ENCODE results near the gene MAP3K15. TPM values are rescaled to one million over a fixed set of nuclear protein-coding genes. Genes with fewer than 3 reads are reported as not detected.
A peak's percentile ranks its signal among the peaks of the same experiment; 100 is the strongest.

The MAP3K15 gene, protein sequence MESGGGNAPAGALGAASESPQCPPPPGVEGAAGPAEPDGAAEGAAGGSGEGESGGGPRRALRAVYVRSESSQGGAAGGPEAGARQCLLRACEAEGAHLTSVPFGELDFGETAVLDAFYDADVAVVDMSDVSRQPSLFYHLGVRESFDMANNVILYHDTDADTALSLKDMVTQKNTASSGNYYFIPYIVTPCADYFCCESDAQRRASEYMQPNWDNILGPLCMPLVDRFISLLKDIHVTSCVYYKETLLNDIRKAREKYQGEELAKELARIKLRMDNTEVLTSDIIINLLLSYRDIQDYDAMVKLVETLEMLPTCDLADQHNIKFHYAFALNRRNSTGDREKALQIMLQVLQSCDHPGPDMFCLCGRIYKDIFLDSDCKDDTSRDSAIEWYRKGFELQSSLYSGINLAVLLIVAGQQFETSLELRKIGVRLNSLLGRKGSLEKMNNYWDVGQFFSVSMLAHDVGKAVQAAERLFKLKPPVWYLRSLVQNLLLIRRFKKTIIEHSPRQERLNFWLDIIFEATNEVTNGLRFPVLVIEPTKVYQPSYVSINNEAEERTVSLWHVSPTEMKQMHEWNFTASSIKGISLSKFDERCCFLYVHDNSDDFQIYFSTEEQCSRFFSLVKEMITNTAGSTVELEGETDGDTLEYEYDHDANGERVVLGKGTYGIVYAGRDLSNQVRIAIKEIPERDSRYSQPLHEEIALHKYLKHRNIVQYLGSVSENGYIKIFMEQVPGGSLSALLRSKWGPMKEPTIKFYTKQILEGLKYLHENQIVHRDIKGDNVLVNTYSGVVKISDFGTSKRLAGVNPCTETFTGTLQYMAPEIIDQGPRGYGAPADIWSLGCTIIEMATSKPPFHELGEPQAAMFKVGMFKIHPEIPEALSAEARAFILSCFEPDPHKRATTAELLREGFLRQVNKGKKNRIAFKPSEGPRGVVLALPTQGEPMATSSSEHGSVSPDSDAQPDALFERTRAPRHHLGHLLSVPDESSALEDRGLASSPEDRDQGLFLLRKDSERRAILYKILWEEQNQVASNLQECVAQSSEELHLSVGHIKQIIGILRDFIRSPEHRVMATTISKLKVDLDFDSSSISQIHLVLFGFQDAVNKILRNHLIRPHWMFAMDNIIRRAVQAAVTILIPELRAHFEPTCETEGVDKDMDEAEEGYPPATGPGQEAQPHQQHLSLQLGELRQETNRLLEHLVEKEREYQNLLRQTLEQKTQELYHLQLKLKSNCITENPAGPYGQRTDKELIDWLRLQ (N-terminal part only)
- total RNA-seq (under 1 TPM in 1 of 2 experiments, not detected in 1; 0.14 TPM), total RNA-seq (0 to 1.8 (median 0.08) reads per million in 172 experiments)
- polyA plus RNA-seq (2013, experiment 1 of 2), result 0.04 TPM
- 0.05 TPM for polyA plus RNA-seq (2013, experiment 2 of 2)

DNA sequence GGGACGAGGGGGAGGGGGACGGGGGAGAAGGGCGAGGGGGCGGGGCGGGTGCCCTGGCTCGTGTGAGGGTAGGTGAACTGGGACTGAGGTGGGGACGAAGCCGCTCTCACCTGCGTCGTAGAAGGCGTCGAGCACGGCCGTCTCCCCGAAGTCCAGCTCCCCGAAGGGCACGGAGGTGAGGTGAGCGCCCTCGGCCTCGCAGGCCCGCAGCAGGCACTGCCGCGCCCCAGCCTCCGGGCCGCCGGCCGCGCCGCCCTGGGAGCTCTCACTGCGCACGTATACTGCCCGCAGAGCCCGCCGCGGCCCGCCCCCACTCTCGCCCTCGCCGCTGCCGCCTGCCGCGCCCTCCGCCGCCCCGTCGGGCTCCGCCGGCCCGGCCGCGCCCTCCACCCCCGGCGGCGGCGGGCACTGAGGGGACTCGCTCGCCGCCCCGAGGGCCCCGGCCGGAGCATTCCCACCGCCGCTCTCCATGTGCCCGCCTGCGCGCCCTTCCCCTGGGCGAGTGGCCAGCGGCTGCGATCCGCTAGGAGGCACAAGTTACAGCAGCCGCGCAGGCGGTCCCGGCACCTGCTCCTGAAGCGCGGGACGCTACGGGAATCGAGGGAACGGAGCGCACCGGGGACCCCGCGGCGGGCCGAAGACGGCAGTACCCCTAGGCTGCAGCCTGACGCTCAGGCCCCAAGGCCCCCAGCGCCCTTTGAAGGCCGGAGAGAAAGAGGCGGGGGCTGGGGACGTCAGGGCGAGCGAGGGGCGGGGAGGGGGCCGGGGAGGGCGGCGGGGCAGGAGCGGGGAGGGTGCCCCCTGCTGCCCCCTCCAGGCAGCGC, at the start of gene MAP3K15:
MAP3K15 (minus strand) TSS at position 718 of the 824 bp plus-strand sequence; CDS start at position 471, 247 bp downstream.
- Mint-ChIP-seq H3K9me3 (no peaks in the 10 kb centered on the region), H3K27ac (no peak within 1 kb of the TSS), H3K4me1 (ENCODE audit: low read depth) (peaks cover 7% of the 10 kb centered on the region), H3K27me3 (peaks cover 35% of the 10 kb centered on the region), H3K4me3 (peak within 1 kb of the TSS; percentile 30), H3K36me3 (ENCODE audit: low read depth) (no peaks in the 10 kb centered on the region)
- H3K9me3 ChIP-seq (ENCODE audit: control insufficient read depth in 1 of 2, insufficient read depth in 1 of 2, low read length in 2 of 2), result no peaks in the 10 kb centered on the region
- intact Hi-C loops (cut with DNase I, micrococcal nuclease), result loop anchor here in 1 of 2 experiments (5.0 kb wide), 1 partner anchor 143 kb away; no protein-coding TSS in a partner anchor
- CTCF ChIA-PET, result no interaction called here
- peak within 1 kb of the TSS; percentile 34 for H3K4me3 ChIP-seq (ENCODE audit: low read length)
- peaks cover 6% of the 10 kb centered on the region for H3K4me1 ChIP-seq (ENCODE audit: insufficient read depth, low read length)
- POLR2A ChIA-PET, result no interaction called here
- peaks cover 6% of the 10 kb centered on the region in 2 experiments for H3K27me3 ChIP-seq (ENCODE audit: control insufficient read depth in 1 of 2, insufficient read depth in 2 of 2, low read length in 2 of 2)
- ATAC-seq (ENCODE audit: poor library complexity) (no peak), DNase-seq (peak in 4 of 14 experiments; percentile 3 to 27 (median 18))
- TF ChIP-seq, protein P1, sequence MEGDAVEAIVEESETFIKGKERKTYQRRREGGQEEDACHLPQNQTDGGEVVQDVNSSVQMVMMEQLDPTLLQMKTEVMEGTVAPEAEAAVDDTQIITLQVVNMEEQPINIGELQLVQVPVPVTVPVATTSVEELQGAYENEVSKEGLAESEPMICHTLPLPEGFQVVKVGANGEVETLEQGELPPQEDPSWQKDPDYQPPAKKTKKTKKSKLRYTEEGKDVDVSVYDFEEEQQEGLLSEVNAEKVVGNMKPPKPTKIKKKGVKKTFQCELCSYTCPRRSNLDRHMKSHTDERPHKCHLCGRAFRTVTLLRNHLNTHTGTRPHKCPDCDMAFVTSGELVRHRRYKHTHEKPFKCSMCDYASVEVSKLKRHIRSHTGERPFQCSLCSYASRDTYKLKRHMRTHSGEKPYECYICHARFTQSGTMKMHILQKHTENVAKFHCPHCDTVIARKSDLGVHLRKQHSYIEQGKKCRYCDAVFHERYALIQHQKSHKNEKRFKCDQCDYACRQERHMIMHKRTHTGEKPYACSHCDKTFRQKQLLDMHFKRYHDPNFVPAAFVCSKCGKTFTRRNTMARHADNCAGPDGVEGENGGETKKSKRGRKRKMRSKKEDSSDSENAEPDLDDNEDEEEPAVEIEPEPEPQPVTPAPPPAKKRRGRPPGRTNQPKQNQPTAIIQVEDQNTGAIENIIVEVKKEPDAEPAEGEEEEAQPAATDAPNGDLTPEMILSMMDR (IDR thresholded peaks at IDR 0.05), result no peak
- no peaks in the 10 kb centered on the region for H3K36me3 ChIP-seq (ENCODE audit: insufficient read depth, low read length)
- H3K27ac ChIP-seq (ENCODE audit: low read depth in 1 of 2, low read length in 2 of 2), result no peak within 1 kb of the TSS

DNA sequence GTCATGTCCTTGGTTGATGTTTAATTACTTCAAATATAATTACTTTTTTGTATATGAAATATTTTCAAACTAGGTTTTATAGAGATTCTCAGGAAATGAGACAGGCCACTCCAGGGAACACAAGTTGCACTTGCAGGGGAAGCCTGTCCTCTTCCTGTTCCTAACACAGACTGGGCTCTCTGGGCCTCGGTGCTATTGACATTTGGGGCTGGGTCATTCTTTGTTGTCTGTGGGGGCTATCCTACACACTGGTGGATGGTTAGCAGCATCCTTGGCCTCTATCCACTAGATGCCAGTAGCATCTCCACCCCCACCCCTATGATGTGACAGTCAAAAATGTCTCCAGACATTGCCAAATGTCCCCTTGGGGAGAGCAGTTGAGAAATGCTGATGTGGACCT, 49.3 kb upstream of the MAP3K15 start:
- Mint-ChIP-seq H3K4me1 (ENCODE audit: low read depth) (peaks cover 14% of the 10 kb centered on the region), H3K36me3 (ENCODE audit: low read depth) (peaks cover 58% of the 10 kb centered on the region), H3K27me3 (no peaks in the 10 kb centered on the region), H3K4me3 (no peak overlapping the region), H3K9me3 (no peaks in the 10 kb centered on the region), H3K27ac (no peak overlapping the region)
- CTCF ChIA-PET, result no interaction called here
- ATAC-seq (ENCODE audit: poor library complexity), result no peak
- no peak for DNase-seq
- POLR2A ChIA-PET, result no interaction called here
- Histone ChIP-seq H3K4me1 (ENCODE audit: insufficient read depth, low read length) (peaks cover 13% of the 10 kb centered on the region), H3K27me3 (ENCODE audit: control insufficient read depth in 1 of 2, insufficient read depth in 2 of 2, low read length in 2 of 2) (no peaks in the 10 kb centered on the region), H3K4me3 (ENCODE audit: low read length) (no peak overlapping the region), H3K27ac (ENCODE audit: low read depth in 1 of 2, low read length in 2 of 2) (no peak overlapping the region), H3K36me3 (ENCODE audit: insufficient read depth, low read length) (peaks cover 44% of the 10 kb centered on the region), H3K9me3 (ENCODE audit: control insufficient read depth in 1 of 2, insufficient read depth in 1 of 2, low read length in 2 of 2) (no peaks in the 10 kb centered on the region)
- TF ChIP-seq, protein P1 (IDR thresholded peaks at IDR 0.05), result no peak
- intact Hi-C loops (cut with DNase I, micrococcal nuclease), result no loop called here
